Activated T-cell treated with anti-CD3 and anti-CD28 coated beads, Interleukin-2, amount 50 U/mL, for 24 hours (primary cell): ENCODE results near the gene HOXA6.

Experiments used
- DNase-seq: peaks from one replicate; pipeline ENCODE4 v3.0.0-alpha.2; 2020
- H3K27ac Mint-ChIP-seq: 2 replicates; pipeline ENCODE4 v1.8.0; 2020; ENCODE audit warnings: mild to moderate bottlenecking, mixed read lengths
- H3K27me3 Mint-ChIP-seq: 2 replicates; pipeline ENCODE4 v1.8.0; 2020; ENCODE audit warnings: mixed read lengths
- H3K36me3 Mint-ChIP-seq: 2 replicates; pipeline ENCODE4 v1.8.0; 2020; ENCODE audit warnings: low read depth, mixed read lengths
- H3K4me1 Mint-ChIP-seq: 2 replicates; pipeline ENCODE4 v1.8.0; 2020; ENCODE audit warnings: low read depth, mixed read lengths
- H3K4me3 Mint-ChIP-seq: 2 replicates; pipeline ENCODE4 v1.8.0; 2020; ENCODE audit warnings: mild to moderate bottlenecking, moderate library complexity, mixed read lengths
- H3K9me3 Mint-ChIP-seq: 2 replicates; pipeline ENCODE4 v1.8.0; 2020; ENCODE audit warnings: mixed read lengths

Gene HOXA6

DNA sequence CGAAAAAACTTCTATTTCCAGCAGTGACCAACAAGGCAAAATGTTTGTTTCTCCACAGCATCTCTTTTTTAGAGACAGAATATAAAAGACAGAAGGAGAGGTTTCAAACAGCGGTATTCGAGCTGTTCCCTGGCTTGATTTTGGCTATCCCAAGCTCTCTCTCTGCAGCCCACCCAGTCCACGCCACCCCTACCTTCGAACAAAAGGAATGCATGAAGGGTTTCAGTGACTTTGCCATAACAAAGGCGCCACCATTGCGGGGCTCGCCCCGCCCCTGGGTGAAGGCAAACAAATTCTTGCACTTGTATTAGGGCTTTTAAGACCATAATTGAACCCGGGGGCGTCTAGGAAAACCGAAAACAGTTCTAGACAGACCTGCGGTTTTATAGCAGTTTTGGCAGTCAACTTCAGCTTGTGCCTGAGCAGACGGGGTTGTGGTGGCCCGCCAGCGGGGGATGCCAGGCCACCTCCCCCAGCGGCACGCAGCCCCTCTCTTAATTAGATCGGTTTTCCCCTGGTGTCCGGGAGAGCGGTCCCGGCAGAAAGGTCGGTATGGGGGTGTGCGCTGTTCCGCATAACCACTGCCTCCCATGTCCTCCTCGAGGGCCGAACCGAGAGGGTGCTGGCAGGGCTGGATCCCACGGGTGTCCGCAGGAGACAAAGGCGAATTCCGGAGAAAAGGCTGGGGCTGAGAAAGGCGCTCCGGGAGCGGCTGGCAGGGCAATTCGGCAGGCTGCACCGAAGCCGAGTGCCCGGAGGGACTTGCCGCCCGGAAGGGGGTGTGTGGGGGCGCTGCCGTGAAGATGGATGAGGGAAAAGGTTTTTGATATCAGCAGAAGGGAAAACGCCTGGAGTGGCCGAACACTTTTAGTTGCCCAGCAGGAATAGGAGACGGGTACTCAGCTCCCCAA is 40.2 kb upstream of the HOXA6 start:
- peak; percentile 41 for DNase-seq
- peak overlapping the region; percentile 63 for H3K4me3 Mint-ChIP-seq
- H3K27ac Mint-ChIP-seq = no peak overlapping the region
- H3K36me3 Mint-ChIP-seq = no peaks in the 10 kb centered on the region
- peaks cover 60% of the 10 kb centered on the region for H3K4me1 Mint-ChIP-seq
- peaks cover 95% of the 10 kb centered on the region for H3K27me3 Mint-ChIP-seq
- H3K9me3 Mint-ChIP-seq = no peaks in the 10 kb centered on the region

GRCh38 chr7:27186668-27187474 is 39.3 kb upstream of the HOXA6 start:
- DNase-seq = peak; percentile 16
- no peak overlapping the region for H3K27ac Mint-ChIP-seq
- H3K4me3 Mint-ChIP-seq = no peak overlapping the region
- peaks cover 54% of the 10 kb centered on the region for H3K4me1 Mint-ChIP-seq
- H3K9me3 Mint-ChIP-seq = no peaks in the 10 kb centered on the region
- no peaks in the 10 kb centered on the region for H3K36me3 Mint-ChIP-seq
- H3K27me3 Mint-ChIP-seq = peaks cover 97% of the 10 kb centered on the region

DNA sequence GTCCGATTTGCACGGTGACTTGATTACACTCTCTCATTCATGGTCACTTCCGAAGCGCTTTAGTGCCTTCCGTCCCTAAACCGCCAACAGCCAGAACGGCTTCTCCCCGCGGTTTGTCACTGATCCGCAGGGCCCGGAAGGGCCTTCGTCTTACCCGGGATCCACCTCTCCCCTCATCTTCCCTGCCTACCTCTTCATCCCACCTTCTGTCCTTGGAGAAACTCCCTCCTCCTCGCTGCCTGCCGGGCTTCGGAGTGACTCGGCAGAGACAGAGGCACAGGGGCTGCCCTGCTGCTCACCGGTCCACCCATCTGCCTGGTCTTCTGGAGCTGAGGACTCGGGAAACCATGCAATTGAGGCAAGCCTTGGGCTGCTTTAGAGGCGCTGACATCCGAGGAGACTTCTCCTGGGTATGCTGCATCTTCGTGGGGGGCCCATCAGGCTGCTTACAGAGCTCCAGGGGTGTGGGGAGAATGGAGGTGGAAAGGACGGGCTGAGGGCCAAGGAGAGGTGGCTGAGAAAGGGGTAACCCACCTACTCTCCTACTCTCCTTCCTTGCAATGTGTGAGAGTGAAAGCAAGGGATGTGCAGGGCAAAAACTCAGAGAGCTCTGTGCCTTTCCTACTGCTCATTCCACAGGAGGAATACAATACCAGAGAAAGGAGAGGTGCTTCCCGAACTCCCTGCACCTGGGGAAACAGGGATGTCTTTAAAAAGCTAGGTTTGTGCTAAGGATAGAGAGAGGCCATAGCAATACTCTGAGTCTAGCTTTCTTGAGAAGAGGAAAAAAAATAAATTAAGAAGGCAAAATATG is 38.5 kb upstream of the HOXA6 start:
- DNase-seq = peak; percentile 44
- peaks cover 53% of the 10 kb centered on the region for H3K4me1 Mint-ChIP-seq
- H3K4me3 Mint-ChIP-seq = peak overlapping the region; percentile 68
- H3K27ac Mint-ChIP-seq = peak overlapping the region; percentile 76
- H3K9me3 Mint-ChIP-seq = no peaks in the 10 kb centered on the region
- no peaks in the 10 kb centered on the region for H3K36me3 Mint-ChIP-seq
- H3K27me3 Mint-ChIP-seq = peaks cover 97% of the 10 kb centered on the region

GRCh38 chr7:27185013-27185853 is 37.7 kb upstream of the HOXA6 start, which contains the start of gene HOXA11:
HOXA11 (minus strand) TSS chr7:27185232; CDS start chr7:27185144, 88 bp downstream.
- no peaks in the 10 kb centered on the region for H3K9me3 Mint-ChIP-seq
- peaks cover 96% of the 10 kb centered on the region for H3K27me3 Mint-ChIP-seq
- peaks cover 54% of the 10 kb centered on the region for H3K4me1 Mint-ChIP-seq
- DNase-seq = no peak
- H3K27ac Mint-ChIP-seq = peak within 1 kb of the TSS; percentile 76
- peak within 1 kb of the TSS; percentile 68 for H3K4me3 Mint-ChIP-seq
- no peaks in the 10 kb centered on the region for H3K36me3 Mint-ChIP-seq

- Mint-ChIP-seq H3K27ac (peak overlapping the region; percentile 76), H3K4me1 (peaks cover 56% of the 10 kb centered on the region), H3K36me3 (no peaks in the 10 kb centered on the region), H3K9me3 (no peaks in the 10 kb centered on the region), H3K27me3 (peaks cover 96% of the 10 kb centered on the region), H3K4me3 (peak overlapping the region; percentile 68)
- DNase-seq = peak; percentile 56
These were observed 36.9 kb upstream of the HOXA6 start for GRCh38 chr7:27184337-27185012.

- H3K4me1 Mint-ChIP-seq = peaks cover 51% of the 10 kb centered on the region
- H3K27me3 Mint-ChIP-seq = peaks cover 96% of the 10 kb centered on the region
- no peaks in the 10 kb centered on the region for H3K36me3 Mint-ChIP-seq
- H3K27ac Mint-ChIP-seq = no peak overlapping the region
- DNase-seq = peak; percentile 38
- peak overlapping the region; percentile 62 for H3K4me3 Mint-ChIP-seq
- H3K9me3 Mint-ChIP-seq = no peaks in the 10 kb centered on the region
These were observed 36.2 kb upstream of the HOXA6 start for GRCh38 chr7:27183682-27184336.

DNA sequence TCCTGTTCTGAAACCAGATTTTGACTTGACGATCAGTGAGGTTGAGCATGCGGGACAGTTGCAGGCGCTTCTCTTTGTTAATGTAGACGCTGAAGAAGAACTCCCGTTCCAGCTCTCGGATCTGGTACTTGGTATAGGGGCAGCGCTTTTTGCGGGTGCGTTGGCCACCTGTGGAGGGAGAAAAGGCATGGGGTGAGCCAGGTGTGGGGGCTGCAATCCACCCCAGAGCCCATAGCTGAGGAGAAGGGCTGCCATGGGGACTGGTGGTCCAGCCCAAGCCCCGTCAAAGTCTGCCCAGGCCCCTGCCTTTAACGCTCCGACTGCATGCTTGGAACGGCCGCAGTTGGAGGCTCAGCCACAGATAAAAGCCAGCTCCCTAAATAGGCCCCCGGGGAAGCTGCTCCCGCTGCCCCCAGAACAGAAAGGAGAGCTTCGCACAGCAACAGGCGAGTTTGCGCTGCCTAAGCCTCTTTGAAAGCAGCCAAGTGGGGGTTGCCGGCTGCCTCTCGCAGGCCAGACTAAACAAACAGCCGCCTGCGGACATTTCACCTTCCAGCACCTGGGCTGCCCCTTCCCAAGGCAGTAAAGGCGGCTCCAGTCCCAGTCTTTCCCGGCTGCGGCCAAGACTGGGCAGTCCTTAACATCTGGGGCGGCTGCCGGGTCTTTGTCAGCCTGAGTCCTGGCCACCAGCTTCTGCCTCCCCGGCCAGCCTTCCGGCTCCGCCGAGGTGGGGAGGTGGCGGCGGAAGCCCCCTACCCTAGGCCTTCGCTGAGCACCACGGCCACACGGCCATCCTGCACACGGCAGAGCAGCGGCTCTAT is 35.5 kb upstream of the HOXA6 start:
- Mint-ChIP-seq H3K27me3 (peaks cover 95% of the 10 kb centered on the region), H3K9me3 (no peaks in the 10 kb centered on the region), H3K4me1 (peaks cover 43% of the 10 kb centered on the region), H3K27ac (no peak overlapping the region), H3K4me3 (no peak overlapping the region), H3K36me3 (no peaks in the 10 kb centered on the region)
- DNase-seq = peak; percentile 42

DNA sequence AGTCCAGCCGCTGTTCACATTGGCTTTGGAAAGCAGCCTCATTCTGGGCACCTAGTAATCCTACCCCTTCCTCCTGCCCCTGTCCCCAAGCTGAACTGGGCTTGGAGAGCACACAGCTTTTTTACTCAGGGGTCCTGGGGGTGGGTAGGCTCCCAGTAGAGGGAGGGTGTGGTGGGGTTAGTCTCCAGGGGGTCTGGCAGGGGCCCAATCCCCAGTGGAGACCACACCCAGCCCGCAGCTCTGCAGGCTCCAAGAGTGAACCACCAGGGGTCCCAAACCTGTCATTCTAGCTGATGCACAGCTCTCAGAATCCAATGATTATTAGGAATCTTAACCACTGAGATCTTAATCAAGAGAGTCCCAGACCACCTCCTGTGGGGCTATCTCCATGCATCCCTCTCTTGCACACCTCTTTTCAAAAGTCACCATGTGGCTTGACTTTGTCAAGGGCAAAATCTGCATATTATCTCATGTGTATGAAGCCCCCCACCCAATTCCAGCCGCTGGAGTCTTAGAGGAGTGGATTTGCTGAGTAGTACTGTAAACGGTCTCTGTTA is 34.8 kb upstream of the HOXA6 start:
- DNase-seq = no peak
- H3K27ac Mint-ChIP-seq = no peak overlapping the region
- peaks cover 36% of the 10 kb centered on the region for H3K4me1 Mint-ChIP-seq
- peaks cover 95% of the 10 kb centered on the region for H3K27me3 Mint-ChIP-seq
- H3K9me3 Mint-ChIP-seq = no peaks in the 10 kb centered on the region
- no peak overlapping the region for H3K4me3 Mint-ChIP-seq
- no peaks in the 10 kb centered on the region for H3K36me3 Mint-ChIP-seq

DNA sequence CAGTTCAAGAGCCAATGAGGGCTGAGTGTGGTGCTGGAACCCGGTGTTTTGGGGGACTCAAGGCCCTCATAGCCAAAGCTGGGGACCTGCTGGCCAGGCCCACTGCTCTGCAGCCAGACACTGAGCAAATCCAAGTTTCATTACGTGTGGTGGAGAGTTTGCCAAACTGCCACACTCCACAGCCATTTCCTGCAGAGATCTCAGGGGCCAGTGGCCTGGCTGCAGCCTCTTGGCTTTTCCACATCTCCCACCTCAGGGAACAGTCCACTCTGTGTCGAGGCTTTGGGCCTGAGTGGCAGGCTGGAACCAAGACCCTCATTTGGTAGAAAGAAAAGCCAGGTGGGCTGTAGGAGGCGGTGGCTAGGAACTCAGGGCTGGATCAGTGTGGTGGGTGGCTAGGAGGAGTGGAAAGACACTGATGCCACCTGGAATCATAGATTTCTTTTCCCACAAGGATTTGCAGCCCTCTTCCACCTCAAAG is 34.3 kb upstream of the HOXA6 start:
- DNase-seq = no peak
- H3K9me3 Mint-ChIP-seq = no peaks in the 10 kb centered on the region
- no peak overlapping the region for H3K4me3 Mint-ChIP-seq
- no peaks in the 10 kb centered on the region for H3K36me3 Mint-ChIP-seq
- peaks cover 34% of the 10 kb centered on the region for H3K4me1 Mint-ChIP-seq
- H3K27me3 Mint-ChIP-seq = peaks cover 95% of the 10 kb centered on the region
- H3K27ac Mint-ChIP-seq = no peak overlapping the region

- DNase-seq = peak; percentile 30
These were observed 33.2 kb upstream of the HOXA6 start for GRCh38 chr7:27180431-27181420.

More at GRCh38 chr7:27180431-27181420, 33.2 kb upstream of the HOXA6 start:
- H3K4me3 Mint-ChIP-seq = no peak overlapping the region
- no peaks in the 10 kb centered on the region for H3K9me3 Mint-ChIP-seq
- peaks cover 95% of the 10 kb centered on the region for H3K27me3 Mint-ChIP-seq
- no peak overlapping the region for H3K27ac Mint-ChIP-seq
- H3K36me3 Mint-ChIP-seq = no peaks in the 10 kb centered on the region
- peaks cover 26% of the 10 kb centered on the region for H3K4me1 Mint-ChIP-seq
